Lung (tissue), 12 donors: ENCODE measurements around the gene TBX4. TPM values are rescaled to one million over a fixed set of nuclear protein-coding genes. Genes with fewer than 3 reads are reported as not detected.
A peak's percentile ranks its signal among the peaks of the same experiment; 100 is the strongest.

ENCODE experiments used
- ATAC-seq: fragments of 200-7000 bp; cut with Tn5 transposase; one replicate; pipeline ENCODE4 v1.9.1; 2020; ENCODE audit warnings: moderate number of reproducible peaks; ENCODE audit not compliant: insufficient read depth, low FRiP score
- DNase-seq, 3 donors: peaks; one replicate each; pipeline ENCODE4 v3.0.0-alpha.2; 2013 to 2017
- H3K27ac ChIP-seq, 2 donors: one replicate each; pipeline ENCODE4 v1.5.1; 2013; ENCODE audit warnings: mild to moderate bottlenecking in 2 of 2, moderate library complexity in 2 of 2, control low read depth in 1 of 2, inconsistent platforms in 1 of 2, low read depth in 1 of 2, low read length in 1 of 2
- H3K27me3 ChIP-seq, 3 donors: one replicate each; pipeline ENCODE4 v1.5.1; 2013; ENCODE audit warnings: low read length in 2 of 3; ENCODE audit not compliant: control insufficient read depth in 3 of 3, insufficient read depth in 3 of 3
- H3K36me3 ChIP-seq, 4 donors: one replicate each; pipeline ENCODE4 v1.5.1; 2013; ENCODE audit warnings: low read length in 4 of 4, mild to moderate bottlenecking in 1 of 4, moderate library complexity in 1 of 4; ENCODE audit not compliant: control insufficient read depth in 4 of 4, insufficient read depth in 4 of 4
- H3K4me1 ChIP-seq, 5 donors: one replicate each; pipeline ENCODE4 v1.5.1; 2013; ENCODE audit warnings: low read length in 5 of 5, mild to moderate bottlenecking in 2 of 5, moderate library complexity in 1 of 5; ENCODE audit not compliant: control insufficient read depth in 5 of 5, insufficient read depth in 5 of 5
- H3K4me3 ChIP-seq: one replicate; pipeline ENCODE4 v1.5.1; 2013; ENCODE audit warnings: mild to moderate bottlenecking, control low read depth, moderate library complexity
- H3K9ac ChIP-seq, 2 donors: one replicate each; pipeline ENCODE4 v1.5.1; 2013; ENCODE audit warnings: low read length in 2 of 2, control low read depth in 1 of 2; ENCODE audit not compliant: insufficient read depth in 1 of 2
- H3K9me3 ChIP-seq, 4 donors: one replicate each; pipeline ENCODE4 v1.5.1; 2013; ENCODE audit warnings: low read length in 3 of 4, mild to moderate bottlenecking in 1 of 4, moderate library complexity in 1 of 4; ENCODE audit not compliant: control insufficient read depth in 4 of 4, insufficient read depth in 3 of 4
- CTCF ChIP-seq: IDR thresholded peaks from 2 replicates; pipeline ENCODE4 v1.5.1; 2012; ENCODE audit warnings: mild to moderate bottlenecking; ENCODE audit errors: control extremely low read depth, extremely low read depth
- WGBS, 2 donors: extraction: QIAGEN DNeasy Blood & Tissue Kit; methylation state at CpG; one replicate each; pipeline ENCODE4 v1.1.7; 2013; 5-methylcytosine and 5-hydroxymethylcytosine counted together
- polyA plus RNA-seq, 2 donors: library from polyadenylated mRNA; stranded (reverse); fragments of 200-250 nt; gene quantifications; one replicate each; pipeline ENCODE4 v1.2.1, GENCODE V29; 2013
- total RNA-seq, 2 donors: library from RNA; depleted of rRNA in 1 of 2; stranded (reverse); fragments of >200 nt in 1 of 2; gene quantifications; one replicate each; pipeline ENCODE4 v1.2.1, GENCODE V29; 2014 to 2021
- donor health status: control.
- donor health status: control.
- donor health status: Bipolar disorder and iron deficiency.
- donor health status: healthy.
- donor health status: DM: yes; HTN: yes; CAD: no.

TBX4 gene
- total and polyA plus RNA-seq, 4 donors, result 6.1 to 53.7 (median 22.0) TPM

DNA sequence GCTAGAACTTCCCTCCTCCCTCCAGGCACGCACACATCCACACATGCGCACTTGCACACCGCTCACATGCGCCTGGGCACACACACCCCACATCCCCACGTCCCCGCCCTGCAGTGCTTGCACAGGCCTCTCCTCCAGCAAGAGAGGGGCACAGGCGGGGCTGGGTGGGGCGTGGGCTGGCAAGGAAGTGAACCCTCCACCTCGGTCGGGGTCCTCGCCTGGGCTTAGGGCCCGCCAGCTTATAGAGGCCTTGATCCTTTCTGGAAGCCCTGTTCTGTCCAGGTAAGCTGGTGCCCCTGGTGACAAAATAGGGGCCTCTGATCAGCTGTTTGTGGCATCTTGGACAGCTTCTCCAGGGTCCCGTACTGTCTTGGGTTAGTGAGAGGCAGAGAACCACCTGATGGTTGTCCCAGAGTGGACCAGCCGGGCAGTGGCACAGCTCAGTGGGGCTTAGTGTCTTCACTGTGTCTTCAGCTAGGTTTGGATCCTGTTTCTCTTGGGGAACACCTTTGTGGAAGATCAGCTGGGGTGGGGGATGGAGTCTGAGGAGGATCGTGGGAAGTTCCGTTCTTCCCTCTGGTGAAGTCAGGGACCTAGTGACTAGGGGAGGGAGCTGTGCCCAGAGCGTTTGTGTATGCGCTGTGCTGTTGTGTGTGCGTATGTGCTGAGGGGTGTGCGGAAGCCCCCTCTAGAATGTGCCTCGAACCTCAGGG lies 12.1 kb downstream of the TBX4 start:
- peaks cover 0 to 71% (median 37%) of the 10 kb centered on the region in 5 donors for H3K4me1 ChIP-seq
- no peak overlapping the region for H3K4me3 ChIP-seq
- no peaks in the 10 kb centered on the region for H3K9me3 ChIP-seq
- H3K27me3 ChIP-seq, result peaks cover 0 to 6% (median 2%) of the 10 kb centered on the region in 3 donors
- TF ChIP-seq CTCF, result no peak
- H3K9ac ChIP-seq, result no peak overlapping the region
- peaks cover 0 to 58% (median 27%) of the 10 kb centered on the region in 4 donors for H3K36me3 ChIP-seq
- DNase-seq, result peak in 1 of 3 donors; percentile 7
- no peak overlapping the region for H3K27ac ChIP-seq
- 77 to 78% methylated on average over 21 of the region's 21 CpGs for WGBS, 2 donors
- no peak for ATAC-seq

- no peak overlapping the region for H3K27ac ChIP-seq
- peaks cover 0 to 5% (median 0%) of the 10 kb centered on the region in 3 donors for H3K27me3 ChIP-seq
- no peaks in the 10 kb centered on the region for H3K9me3 ChIP-seq
- WGBS, 2 donors, result 55 to 64% methylated on average over 3 of the region's 3 CpGs
- peaks cover 0 to 68% (median 32%) of the 10 kb centered on the region in 5 donors for H3K4me1 ChIP-seq
- H3K36me3 ChIP-seq, result peaks cover 0 to 60% (median 27%) of the 10 kb centered on the region in 4 donors
- DNase-seq (peak in 1 of 3 donors; percentile 11), ATAC-seq (no peak)
- H3K9ac ChIP-seq, result no peak overlapping the region
- no peak for TF ChIP-seq CTCF
- no peak overlapping the region for H3K4me3 ChIP-seq
Measured at GRCh38 chr17:61464843-61465180, 12.6 kb downstream of the TBX4 start.

- Histone ChIP-seq H3K9me3 (no peaks in the 10 kb centered on the region), H3K9ac (no peak overlapping the region), H3K36me3 (peaks cover 0 to 60% (median 28%) of the 10 kb centered on the region in 4 donors), H3K27me3 (no peaks in the 10 kb centered on the region), H3K4me3 (no peak overlapping the region), H3K27ac (no peak overlapping the region), H3K4me1 (peaks cover 0 to 61% (median 26%) of the 10 kb centered on the region in 5 donors)
- DNase-seq, result peak in 1 of 3 donors; percentile 11
- 82 to 85% methylated on average over 17 of the region's 17 CpGs for WGBS, 2 donors
- no peak for ATAC-seq
- no peak for TF ChIP-seq CTCF
Measured at GRCh38 chr17:61465550-61466237, 13.5 kb downstream of the TBX4 start.
